T-helper 2 cell (primary cell): ENCODE results near the gene PRXL2B.

Experiments used
- DNase-seq, 5 experiments: peaks; one replicate each; pipeline versions ENCODE4 v3.0.0 to v3.0.0-alpha.2; 2012 to 2022

The PRXL2B gene

DNA sequence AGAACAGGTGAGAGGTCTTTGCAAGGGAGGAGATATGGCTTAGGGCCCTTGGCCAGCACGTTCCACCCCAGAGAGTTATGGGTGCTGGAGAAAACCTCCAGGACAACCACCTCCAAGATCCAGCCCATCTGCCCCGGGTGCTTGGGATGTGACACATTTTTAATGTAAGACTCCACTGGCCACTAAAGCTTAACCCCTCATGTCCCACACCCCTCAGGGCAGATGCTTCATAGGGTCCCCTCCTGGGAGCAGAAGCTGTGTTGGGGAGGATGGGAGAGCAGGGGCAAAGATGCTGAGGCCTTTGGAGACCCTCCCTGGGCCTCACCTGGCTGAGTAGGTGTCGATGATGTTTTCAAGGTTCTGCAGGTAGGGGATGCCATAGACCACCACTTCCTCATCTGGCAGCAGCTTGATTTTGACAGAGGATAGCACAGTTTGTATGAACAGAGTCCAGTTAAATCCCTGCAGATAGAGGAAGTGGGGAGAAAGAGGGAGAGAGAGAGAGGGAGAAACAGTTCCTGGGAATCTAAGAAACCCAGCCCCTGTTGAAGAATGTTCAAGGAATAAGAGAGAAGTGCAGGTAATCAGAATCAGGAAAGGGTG lies 11.9 kb downstream of the PRXL2B start:
- DNase-seq: no peak

DNA sequence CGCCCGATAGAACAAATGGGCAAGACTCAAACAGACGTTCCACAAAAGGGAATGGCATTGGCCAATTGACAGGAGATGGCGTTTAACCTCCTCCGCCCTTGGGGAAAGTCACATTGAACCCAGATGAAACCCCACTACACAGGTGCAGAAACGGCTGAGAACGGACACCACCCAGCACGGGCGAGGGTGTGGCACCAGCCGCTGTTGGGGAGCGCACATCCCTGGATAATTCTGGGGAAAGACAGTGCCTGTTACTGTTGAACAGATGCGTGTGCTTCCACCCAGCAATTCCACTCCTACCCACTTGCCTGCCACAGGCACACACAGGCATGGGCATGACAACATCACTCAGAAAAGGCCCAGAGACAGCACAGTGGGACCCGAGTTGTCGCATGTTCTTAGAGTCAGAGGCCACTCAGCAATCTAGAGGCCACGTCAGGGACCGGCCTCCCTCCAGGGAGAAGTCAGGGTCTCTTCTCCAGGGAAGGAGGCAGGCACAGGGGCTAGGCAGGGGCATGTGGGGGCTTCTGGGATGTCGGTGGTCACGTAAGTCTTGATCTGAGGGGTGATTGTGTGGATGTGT lies 15.2 kb downstream of the PRXL2B start:
- DNase-seq: no peak

DNA sequence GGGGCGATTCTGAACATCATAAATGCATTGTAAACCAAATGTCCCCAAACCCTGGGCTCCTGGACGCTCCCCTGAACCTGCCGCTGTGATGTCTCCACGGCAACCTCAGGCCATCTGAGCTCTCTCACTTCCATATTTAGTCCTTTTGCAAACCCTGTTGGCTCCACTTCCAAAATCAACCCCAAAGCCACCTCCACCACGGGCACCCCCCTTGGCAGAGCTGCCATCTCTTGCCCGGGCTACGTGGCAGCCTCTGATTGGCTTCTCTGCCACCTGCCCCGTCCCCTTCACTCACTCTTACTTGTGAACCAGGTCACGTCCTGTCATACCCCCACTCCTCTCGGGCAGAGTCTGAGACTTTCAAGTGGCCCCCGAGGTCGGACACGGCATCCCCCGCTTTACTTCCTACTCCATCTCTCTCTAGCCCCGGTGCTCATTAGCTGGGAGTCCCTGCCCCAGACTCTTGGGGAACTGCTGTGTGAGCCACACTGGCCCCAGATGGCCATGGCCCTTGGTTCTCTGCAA lies 15.8 kb downstream of the PRXL2B start:
- DNase-seq: no peak

DNA sequence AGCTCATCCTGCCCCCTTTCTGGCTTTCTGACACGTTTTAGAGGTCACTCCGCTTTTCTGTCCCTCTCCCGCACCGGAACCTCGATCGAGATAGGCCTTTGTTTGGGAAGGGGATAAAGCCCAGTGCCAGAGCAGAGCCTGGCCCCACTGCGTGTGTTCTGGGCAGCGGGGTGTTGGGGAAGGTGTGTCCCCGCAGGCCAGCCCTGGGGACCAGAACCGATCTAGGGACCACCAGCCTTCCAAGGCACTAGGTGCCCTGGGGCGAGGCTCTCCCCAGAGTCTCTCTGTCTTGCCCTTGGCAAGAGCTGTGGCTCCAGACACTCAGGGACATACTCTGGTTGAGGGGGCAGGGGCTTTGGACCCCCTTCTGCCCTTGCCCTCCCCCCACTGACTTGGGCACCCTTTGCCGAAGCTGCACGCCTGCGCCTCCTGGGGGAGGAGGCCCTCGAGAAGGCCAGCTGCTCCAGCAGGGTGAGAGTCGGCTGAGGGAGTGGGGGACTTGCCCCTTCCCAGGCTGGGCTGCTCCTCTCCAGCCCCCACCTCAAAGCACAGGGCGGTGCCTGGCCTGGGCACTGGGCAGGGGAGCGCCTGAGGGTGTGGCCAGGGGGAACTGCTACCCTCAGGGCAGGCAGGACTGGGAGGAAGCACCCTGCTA lies 16.4 kb downstream of the PRXL2B start:
- DNase-seq: no peak

DNA sequence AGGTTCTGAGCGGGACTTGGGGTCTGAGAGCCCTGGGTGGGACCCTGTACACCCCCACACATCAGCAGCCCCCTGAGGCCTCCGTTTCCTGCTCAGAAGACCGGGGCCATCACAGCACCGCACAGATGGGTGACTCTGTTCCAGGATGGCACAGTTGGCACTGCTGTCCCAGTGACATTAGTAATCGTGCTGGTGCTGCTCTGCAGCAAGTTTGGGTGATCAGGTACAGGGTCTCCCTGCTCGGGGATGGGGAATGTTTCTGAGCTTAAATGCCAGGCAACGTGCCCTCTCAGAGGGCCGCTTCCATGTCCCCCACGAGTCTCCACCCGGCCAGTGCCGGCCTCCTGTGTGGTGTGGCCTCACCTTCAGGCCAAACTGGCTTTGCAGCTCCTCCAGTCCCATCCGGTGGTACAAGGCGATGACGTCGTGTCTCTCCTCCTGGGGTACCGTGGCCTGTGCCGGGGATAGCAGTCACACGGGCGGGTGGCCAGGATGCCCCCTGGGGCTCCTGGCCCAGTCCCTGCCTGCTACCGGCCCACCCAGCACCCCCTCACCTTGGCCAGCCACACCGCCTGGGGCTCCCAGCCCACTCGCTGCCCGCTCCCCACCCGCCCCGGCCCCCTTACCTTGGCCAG lies 17.1 kb downstream of the PRXL2B start:
- DNase-seq: no peak

DNA sequence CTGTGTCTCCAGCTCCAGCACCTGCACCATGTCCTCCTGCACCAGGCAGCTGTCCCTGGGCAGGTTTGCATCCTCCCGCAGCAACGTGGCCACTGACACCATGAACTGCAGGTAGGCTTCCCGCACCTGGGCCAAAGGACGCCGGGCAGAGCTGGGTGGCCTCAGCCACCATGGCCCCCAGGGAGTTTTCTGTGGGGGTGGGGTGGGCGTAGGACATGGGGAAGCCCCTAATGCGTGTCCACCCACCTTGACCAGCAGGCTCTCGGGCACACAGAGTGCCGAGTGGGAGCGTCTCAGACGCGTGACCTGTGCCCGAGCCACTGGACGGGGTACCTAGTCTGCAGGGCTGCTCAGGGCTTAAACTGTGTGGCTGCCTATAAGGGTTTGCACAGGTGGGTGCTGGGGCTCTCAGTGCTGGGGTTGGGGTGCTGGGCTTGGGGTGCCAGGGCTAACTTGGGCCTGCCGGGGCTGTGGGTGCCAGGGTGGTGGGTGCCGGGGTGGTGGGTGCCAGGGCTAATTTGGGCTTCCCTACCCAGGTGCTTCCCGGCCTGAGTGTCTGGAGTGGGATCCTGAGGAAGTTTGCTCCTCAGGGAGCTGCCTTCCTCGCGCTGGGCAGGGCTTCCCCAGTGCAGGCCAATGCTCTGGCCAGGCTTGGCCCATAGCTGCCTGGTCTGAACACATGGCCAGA lies 17.7 kb downstream of the PRXL2B start:
- DNase-seq: no peak

DNA sequence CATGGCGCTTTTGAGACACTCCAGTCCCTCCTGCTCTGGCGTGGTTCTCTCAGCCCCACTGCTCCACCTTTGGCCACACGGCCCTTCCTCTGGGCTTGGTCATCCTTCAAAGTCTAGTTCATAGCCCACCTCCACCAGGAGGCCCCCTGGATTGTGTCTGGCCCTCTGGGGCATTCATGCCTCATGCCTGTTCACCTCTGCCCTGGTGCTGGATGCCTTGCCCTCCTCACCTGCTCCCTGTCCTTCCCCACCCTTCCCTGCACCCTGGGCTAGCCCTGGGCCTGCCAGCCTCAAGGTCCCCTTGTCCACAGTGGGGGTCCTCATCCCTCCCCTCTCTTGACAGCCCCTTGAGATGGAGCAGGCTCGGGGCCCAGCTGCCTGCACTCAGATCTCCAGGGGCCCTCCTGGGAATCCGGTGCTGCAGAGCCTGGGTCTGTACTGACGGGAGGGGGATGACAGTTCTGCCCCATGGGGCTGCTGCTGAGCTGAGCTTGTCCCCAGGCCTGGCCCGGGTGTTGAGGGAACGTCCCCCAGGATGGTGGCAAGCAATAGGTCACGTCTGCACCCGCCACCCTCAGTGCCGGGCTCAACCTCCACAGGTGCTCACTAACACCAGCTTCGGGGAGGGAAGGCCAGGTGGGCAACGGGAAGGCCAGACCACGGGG lies 18.4 kb downstream of the PRXL2B start:
- no peak for DNase-seq

DNA sequence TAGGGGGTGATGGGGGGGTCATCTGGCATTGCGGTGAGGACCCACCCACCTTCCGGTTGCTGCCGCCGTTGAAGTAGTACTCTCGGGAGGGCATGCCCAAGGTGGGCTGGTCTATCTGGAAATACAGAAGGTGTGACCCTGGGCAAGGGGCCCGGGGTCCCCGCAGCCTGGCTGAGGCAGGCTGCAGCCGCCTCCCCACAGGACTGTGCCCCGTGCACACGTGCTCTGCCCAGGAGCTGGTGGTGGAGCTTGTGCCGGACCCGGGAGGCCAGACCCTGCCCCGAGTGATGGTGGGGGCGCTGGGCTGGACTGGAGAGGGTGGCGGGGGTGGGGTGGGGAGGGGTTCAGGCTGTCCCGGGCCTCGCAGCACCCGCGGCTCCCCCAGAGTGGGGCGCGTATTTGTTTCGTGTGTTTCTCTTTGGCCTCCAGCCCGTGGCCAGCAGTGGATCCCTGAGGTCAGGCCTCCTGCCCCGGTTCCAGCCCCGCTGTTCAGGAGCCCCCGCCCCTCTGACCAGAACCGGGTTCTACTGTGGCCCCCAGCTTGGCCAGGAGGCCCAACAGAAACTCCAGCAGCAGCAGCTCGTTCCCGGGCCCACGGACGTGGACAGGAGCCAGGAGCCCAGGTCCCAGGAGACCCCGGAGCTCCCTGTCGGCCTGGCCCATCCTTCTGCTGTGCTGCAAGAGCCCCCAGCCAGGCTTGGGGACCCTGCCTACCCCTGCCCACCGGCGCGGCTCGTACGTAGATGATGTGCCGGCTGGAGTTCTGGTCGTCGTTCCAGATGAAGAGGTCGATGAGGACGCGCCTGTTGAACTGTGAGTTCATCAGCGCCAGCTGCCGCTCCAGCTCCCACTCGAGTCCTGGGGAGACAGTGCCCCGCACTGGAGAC lies 19.2 kb downstream of the PRXL2B start:
- DNase-seq: peak in 1 of 5 experiments; percentile 6

DNA sequence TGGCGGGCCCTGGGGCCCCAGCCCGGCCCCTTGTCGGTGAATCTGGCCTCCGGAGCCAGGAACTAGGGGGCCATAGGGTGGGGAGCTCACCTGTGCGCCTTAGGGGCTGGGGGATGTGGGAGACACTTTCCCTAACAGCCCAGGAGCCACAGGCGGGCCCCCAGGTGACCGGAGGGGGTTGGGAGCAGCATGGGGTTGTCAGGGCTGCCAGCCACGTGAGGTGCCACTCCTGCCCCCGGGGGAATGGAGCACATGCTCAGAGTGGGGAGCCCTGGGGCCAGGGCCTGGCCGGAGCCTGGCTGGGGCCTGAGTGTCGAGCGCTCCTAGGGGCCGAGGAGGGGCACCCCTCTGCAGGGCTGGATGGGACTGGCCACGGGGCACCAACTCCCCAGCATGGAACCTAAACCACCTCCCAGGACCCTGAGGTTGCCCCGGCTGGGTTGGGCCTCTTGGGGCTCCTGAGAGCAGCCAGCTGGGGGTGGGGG lies 19.9 kb downstream of the PRXL2B start:
- peak in 1 of 5 experiments; percentile 7 for DNase-seq

DNA sequence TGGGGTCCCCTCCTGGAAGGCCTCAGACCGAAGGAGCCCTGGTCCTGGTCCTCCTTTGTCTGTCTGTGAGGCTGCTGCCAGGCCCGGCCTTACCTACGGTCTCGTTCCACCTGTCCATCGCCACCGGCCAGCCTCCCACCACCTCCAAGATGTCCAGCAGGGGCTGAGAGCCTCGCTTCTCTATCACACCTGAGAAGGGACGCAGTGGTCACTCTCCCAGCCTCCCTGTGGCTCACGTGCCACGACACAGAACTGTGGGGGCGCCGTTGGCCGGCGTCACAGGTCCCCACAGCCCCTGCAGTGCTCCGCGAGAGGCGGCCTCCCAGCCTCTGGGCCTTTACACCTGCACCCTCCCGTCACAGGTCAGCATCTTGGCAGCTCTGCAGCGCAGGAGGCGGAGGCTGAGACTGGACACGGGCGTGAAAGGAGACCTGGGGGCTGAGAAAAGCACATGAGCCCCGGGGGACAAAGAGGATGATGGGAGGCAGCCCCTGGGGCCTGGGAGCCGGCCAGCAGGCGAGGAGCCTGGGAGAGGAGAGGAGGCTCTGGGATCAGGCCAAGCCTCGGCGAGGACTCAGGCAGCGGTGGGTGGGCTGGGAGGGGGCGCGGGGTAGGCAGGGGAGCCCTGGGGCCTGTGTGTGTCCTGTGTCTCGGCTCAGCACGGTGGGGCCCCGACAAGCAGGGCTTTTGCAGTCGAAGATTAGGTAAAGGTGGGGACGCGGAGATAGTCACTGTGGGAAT lies 20.5 kb downstream of the PRXL2B start:
- peak in 1 of 5 experiments; percentile 5 for DNase-seq

DNA sequence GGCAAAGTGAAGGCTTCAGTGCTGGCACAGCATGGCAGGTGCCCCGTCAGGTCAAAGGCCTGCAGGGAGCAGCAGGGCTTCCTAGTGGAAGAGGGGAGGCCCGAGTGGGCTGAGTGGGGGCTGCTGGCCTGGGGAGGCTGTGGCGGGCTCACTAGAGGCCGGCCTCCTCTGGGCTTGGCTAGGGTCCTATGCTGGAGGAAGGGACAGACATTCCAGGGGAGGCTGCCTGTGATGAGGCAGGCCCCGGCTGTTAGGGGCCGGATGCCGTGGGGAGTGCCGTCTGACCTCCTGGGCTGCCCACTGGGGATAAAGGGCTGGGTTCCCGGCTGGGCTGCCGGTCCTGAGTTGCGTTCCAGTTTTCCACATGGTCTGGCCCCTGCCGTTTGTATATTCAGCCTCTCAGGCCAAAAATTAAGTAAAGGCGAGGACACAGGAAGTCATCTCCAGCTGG lies 21.1 kb downstream of the PRXL2B start:
- no peak for DNase-seq

DNA sequence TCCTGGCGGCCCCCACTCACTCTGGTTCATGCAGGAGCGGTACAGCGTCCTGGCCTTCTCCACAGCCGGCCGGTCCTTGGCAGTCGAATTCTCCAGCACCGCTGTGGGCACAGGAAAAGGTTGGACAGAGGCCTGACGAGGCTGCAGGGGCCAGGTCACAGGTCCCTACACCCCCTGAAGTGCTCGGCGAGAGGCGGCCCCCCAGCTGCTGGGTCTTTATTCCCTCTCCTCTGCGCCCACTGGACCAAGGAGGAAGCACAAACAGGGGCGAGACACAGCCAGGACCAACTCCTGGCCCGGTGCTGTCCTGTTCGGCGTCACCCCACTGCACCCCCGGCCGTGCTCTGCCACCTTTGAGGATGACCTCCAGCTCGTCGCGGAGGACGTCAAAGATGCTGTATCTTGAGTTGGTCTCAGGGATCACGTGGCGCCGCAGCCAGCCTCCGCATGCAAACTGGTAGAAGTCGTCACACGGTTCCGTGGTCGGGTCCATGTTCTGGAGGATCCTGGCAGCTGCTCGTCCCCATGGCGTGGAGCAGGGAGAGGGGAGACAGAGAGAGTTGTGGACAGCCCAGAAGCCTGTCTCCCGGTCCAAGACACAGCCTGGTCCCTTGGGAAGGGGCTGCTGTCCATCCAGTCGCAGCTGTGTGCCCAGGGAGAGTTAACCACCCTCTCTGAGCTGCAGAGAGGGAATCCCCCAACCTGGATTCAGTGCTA lies 22.9 kb downstream of the PRXL2B start:
- DNase-seq: no peak

DNA sequence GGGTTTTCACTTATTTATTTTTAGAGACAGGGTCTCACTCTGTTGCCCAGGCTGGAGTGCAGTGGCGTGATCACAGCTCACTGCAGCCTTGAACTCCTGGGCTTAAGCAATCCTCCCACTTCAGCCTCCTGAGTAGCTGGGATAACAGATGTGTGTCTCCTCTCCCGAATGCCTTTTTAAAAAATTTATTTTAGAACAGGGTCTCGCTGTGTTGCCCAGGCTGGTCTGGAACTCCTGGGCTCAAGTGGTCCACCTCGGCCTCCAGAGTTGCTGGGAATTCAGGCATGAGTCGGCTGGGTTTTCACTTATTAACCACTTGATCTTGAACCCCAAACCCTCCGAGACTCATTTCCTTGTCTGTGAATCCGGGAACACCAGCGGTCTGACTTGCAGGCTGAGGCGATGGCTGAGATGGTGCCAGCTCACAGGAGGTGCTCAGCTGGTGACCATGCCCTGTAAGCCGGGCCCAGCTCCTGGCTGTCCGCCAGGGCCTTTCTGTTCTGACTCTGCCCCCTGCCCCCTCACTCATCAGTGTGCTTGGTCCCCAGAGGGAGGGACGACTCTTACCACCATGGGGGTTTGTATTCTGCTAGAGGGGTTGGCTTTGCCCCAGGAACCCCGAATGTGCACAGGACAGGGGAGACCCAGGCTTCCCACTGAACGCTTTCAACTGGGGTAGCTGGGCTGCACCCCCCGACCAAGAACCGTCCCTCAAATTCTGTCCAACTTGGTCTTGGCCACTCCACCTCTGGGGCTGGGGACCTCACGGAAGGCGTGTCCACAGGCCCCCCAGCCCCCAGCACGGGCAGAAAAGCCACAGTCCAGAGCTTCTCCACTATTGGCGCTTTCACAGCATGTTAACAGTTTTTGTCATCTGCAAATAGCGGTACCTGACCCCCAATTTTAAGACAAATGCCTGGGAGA lies 23.7 kb downstream of the PRXL2B start:
- DNase-seq: no peak

DNA sequence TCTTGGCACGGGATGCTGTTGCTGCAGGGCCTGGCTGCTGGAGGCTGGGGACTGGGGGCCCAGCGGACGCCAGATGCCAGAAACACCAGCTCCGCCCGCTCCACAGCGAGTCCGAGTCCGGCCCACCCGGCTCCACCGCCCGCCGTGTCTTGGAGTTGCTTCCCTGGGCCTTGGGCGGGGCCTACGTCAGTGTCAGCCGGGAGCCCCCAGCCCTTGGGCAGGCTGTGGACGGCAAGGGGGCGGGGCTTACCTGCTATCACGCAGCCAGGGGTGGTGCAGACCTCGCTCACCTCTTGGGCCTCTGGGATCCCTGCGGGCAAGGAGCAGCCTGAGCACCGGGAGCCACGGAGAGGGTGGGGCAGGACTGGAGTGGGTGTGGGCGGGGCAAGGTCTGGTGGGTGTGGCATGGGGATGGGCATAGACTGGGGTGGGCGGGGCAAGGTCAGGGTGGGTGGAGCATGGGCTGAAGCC lies 24.5 kb downstream of the PRXL2B start:
- peak in 1 of 5 experiments; percentile 12 for DNase-seq

DNA sequence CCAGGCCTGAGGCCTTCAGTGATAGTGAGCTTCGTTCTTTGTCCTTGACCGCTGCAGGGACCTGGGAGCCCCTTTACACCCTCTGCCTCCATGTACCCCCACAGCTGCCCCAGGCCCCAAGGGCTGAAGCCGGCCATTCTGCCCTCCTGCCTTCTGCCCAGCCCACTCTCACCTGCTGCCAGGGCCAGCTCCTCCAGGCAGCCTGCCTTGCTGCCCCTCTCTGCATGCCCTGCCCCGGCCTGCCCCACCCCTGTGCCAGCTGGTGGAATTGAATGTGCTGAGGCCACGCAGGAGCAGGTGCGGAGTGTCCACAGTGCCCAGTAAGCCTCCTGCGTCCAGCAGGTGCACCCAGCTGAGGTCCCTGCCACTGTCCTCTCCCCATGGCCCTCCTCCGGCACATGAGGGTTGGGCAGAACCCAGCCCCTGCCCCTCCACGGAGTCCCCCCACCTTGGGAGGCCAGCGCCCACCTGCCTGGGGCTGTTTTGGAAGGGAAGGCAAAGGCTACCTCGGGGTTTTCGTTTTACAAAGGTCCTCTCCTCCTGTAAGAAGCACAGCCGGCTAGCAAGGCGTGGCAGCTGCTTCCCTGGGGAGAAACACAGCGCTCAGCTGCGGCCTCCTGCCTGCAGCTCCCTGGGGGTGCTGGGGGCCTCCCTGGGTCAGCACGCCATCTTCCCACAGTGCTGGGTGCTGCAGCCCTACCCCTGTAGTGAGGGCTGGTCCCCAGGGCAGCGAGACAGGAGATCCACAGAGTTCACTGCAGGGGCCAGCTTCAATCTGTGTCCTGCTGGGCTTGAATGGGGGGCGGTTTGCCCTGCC lies 25.3 kb downstream of the PRXL2B start:
- DNase-seq: peak in 1 of 5 experiments; percentile 6

DNA sequence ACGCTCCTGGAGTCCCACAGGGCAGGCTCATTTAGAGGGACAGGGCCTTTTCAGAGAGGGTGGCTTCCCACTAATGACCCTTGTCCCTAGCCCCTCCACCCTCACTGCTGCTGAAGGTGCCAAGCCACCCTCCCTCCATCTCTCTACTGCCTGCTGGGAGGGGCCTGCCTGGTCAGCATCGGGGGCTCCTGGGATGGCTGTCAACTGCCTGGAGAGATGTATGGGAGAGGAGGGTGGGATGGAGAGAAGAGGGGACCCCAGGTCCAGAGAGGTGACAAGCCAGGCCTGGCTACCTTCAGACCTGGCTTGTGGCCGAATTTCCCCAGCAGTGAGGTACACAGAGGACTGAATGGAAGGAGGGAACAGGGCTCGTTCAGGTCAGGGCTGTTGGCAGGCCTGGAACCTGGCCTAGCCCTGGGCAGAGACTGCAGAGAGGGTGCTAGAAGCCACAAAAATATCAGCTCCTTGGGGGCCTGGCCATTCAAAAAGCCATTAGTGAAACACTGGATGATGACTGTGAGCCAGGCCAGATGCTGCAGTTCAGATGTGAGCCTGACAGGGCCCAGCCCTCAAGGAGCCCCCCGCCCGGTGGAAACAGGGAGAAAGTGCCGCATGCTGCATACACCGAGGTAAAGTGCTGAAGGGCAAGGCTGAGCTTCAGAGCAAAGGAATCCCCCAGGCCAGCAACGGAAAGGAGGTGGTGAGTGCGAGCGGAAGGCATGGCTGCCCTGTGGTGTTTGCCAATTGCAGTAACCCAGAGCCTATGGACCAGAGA lies 26.2 kb downstream of the PRXL2B start:
- DNase-seq: no peak

DNA sequence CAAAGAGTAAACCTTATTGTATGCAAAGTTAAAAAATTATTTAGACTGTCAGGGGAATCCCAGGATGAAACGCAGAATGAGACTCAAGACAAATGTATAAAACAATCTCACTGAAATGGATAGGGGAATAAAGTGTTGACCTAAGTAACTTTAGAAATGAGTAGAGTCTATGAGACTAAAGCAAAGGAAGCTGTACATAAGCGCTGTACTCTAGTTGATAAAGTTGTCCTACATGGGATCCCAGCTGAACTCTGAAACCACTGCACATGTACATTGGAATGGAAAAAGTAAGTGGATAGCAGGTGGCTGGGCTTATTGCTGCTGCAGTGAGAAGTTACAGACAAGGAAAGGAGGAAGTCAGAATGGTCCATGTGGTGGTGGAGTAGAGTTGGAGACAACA lies 27.6 kb downstream of the PRXL2B start:
- DNase-seq: no peak
